HepG2 (cell line): ENCODE results near the gene ENO2. TPM values are rescaled to one million over a fixed set of nuclear protein-coding genes. Genes with fewer than 3 reads are reported as not detected.

ENCODE experiments used
- CBFB ChIP-seq: sonication (generic); formaldehyde crosslinking; IDR thresholded peaks from 2 replicates; pipeline ENCODE4 v1.4.0; 2020; ENCODE audit warnings: missing genetic modification reagents
- CCAR2 ChIP-seq: fragments of 200-400 bp; formaldehyde crosslinking; optimal IDR thresholded peaks from 2 replicates; pipeline ENCODE3; 2018; ENCODE audit warnings: low read depth, mild to moderate bottlenecking, low read length, moderate library complexity
- DNMT1 ChIP-seq: sonication (generic); formaldehyde crosslinking; IDR thresholded peaks from 2 replicates; pipeline ENCODE4 v1.5.1; 2020; ENCODE audit warnings: mild to moderate bottlenecking, missing genetic modification reagents
- DZIP1 ChIP-seq: sonication (generic); formaldehyde crosslinking; IDR thresholded peaks from 2 replicates; pipeline ENCODE4 v1.5.0; 2020; ENCODE audit warnings: mild to moderate bottlenecking, missing genetic modification reagents
- FOXA3 ChIP-seq: IDR thresholded peaks from 2 replicates; pipeline ENCODE4 v1.6.1; 2016; ENCODE audit warnings: missing genetic modification reagents, missing compliant biosample characterization
- HES4 ChIP-seq: sonication (generic); formaldehyde crosslinking; IDR thresholded peaks from 2 replicates; pipeline ENCODE4 v1.9.0; 2021; ENCODE audit warnings: mild to moderate bottlenecking, missing genetic modification reagents, borderline replicate concordance
- HOXA3 ChIP-seq: sonication (generic); formaldehyde crosslinking; IDR thresholded peaks from 2 replicates; pipeline ENCODE4 v1.5.0; 2020; ENCODE audit warnings: missing genetic modification reagents
- MED13 ChIP-seq: sonication (generic); formaldehyde crosslinking; IDR thresholded peaks from 2 replicates; pipeline ENCODE4 v1.5.0; 2020; ENCODE audit warnings: missing genetic modification reagents
- SMAD3 ChIP-seq: sonication (generic); formaldehyde crosslinking; IDR thresholded peaks from 2 replicates; pipeline ENCODE4 v1.4.0; 2020; ENCODE audit warnings: missing genetic modification reagents
- SUZ12 ChIP-seq: fragments of 150-350 bp; IDR thresholded peaks from 2 replicates; pipeline ENCODE4 v1.6.1; 2014; ENCODE audit warnings: low read depth, low read length
- THAP9 ChIP-seq: sonication (generic); formaldehyde crosslinking; IDR thresholded peaks from 2 replicates; pipeline ENCODE4; 2020; ENCODE audit warnings: missing genetic modification reagents, mild to moderate bottlenecking, borderline replicate concordance
- ZNF225 ChIP-seq: sonication (generic); formaldehyde crosslinking; IDR thresholded peaks from 2 replicates; pipeline ENCODE4 v1.4.0; 2020; ENCODE audit warnings: mild to moderate bottlenecking, missing genetic modification reagents
- ZNF572 ChIP-seq: sonication (generic); formaldehyde crosslinking; IDR thresholded peaks from 2 replicates; pipeline ENCODE4 v1.5.1; 2020; ENCODE audit warnings: mild to moderate bottlenecking, missing genetic modification reagents
- polyA plus RNA-seq, 8 experiments: library from polyadenylated mRNA; depleted of rRNA in 3 of 8; stranded (reverse) in 7 of 8; unstranded in 1 of 8; fragments of >200 nt; fragmentation: Illumina TruSeq in 4 of 8; extraction: Trizol in 4 of 8; gene quantifications; 2 replicates each; pipeline versions ENCODE4 v1.2.1 to v1.2.3, GENCODE V29; 2011 to 2016; ENCODE audit warnings: low read depth in 4 of 8, missing spikeins in 1 of 8, mixed read lengths in 1 of 8; ENCODE audit not compliant: insufficient read depth in 1 of 8
- total RNA-seq, 5 experiments: library from RNA; depleted of rRNA; stranded (reverse); fragments of >200 nt; fragmentation: Illumina TruSeq; extraction: Trizol; gene quantifications; 2 replicates each; pipeline ENCODE4 v1.2.3, GENCODE V29; 2016; ENCODE audit warnings: low read depth in 1 of 5
- TF ChIP-seq, protein P1 (sequence below): sonication (generic); formaldehyde crosslinking; IDR thresholded peaks from 2 replicates; pipeline ENCODE4 v1.4.0; 2020; ENCODE audit warnings: missing genetic modification reagents
- TF ChIP-seq, protein P2 (sequence below): sonication (generic); formaldehyde crosslinking; IDR thresholded peaks from 2 replicates; pipeline ENCODE4 v1.4.0; 2020; ENCODE audit warnings: missing genetic modification reagents, borderline replicate concordance

The ENO2 gene
- total and polyA plus RNA-seq, 2 of the 13 experiments (the other 11 are each of a cell fraction or from before 2014, with no cell fraction given), result 19.3 to 136 TPM

DNA sequence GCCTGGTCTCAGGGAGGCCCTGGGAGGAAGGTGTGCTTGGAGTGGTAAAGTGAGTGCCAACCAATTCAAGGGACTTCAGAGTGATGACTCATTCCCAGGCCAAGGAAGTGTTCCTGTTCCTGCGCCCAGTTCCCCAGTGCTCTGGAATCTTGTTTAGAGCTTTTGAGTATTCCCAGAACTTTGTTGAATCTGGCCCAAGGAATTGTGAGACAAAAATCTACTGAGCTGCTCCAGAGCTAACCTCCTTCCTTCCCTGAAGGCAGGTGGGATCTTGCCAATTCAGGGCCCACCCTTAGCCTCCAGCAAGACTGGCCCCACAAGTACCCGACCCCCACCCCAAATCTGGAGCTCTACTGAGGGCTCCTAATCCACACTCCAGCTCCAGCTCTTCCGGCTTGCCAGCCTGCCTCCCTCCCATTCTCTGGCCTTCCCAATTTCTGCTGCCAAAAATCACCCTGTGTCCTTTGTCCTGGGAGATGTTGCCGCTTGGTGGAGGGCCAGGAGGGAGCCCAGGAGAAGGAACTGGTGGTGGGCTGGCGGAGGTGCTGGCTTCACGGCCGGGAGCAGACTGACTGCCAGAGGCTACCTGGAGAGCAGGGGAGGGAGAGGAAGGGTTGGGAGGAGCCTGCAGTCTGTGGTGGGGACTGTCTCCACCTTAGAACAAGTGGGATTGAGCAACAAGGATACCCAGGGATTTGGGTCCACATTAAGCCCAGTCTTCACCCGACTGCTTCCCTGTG is 11.3 kb downstream of the ENO2 start (continued):
- TF ChIP-seq FOXA3, result no peak
- no peak for TF ChIP-seq DZIP1 (CRISPR knock-in tag)
- no peak for TF ChIP-seq ZNF225 (CRISPR knock-in tag)
- TF ChIP-seq ZNF572 (CRISPR knock-in tag), result no peak
- TF ChIP-seq SMAD3, result no peak
- TF ChIP-seq, protein P1, sequence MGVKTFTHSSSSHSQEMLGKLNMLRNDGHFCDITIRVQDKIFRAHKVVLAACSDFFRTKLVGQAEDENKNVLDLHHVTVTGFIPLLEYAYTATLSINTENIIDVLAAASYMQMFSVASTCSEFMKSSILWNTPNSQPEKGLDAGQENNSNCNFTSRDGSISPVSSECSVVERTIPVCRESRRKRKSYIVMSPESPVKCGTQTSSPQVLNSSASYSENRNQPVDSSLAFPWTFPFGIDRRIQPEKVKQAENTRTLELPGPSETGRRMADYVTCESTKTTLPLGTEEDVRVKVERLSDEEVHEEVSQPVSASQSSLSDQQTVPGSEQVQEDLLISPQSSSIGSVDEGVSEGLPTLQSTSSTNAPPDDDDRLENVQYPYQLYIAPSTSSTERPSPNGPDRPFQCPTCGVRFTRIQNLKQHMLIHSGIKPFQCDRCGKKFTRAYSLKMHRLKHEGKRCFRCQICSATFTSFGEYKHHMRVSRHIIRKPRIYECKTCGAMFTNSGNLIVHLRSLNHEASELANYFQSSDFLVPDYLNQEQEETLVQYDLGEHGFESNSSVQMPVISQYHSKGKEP (CRISPR knock-in tag), result no peak
- no peak for TF ChIP-seq HOXA3 (CRISPR knock-in tag)
- peak; percentile 19; the same call in 1 of the 2 replicates for TF ChIP-seq THAP9 (CRISPR knock-in tag)
- no peak for TF ChIP-seq CBFB
- no peak for TF ChIP-seq MED13
- no peak for TF ChIP-seq HES4 (CRISPR knock-in tag)
- TF ChIP-seq CCAR2, result no peak
- no peak for TF ChIP-seq DNMT1
- no peak for TF ChIP-seq SUZ12
- TF ChIP-seq, protein P2, sequence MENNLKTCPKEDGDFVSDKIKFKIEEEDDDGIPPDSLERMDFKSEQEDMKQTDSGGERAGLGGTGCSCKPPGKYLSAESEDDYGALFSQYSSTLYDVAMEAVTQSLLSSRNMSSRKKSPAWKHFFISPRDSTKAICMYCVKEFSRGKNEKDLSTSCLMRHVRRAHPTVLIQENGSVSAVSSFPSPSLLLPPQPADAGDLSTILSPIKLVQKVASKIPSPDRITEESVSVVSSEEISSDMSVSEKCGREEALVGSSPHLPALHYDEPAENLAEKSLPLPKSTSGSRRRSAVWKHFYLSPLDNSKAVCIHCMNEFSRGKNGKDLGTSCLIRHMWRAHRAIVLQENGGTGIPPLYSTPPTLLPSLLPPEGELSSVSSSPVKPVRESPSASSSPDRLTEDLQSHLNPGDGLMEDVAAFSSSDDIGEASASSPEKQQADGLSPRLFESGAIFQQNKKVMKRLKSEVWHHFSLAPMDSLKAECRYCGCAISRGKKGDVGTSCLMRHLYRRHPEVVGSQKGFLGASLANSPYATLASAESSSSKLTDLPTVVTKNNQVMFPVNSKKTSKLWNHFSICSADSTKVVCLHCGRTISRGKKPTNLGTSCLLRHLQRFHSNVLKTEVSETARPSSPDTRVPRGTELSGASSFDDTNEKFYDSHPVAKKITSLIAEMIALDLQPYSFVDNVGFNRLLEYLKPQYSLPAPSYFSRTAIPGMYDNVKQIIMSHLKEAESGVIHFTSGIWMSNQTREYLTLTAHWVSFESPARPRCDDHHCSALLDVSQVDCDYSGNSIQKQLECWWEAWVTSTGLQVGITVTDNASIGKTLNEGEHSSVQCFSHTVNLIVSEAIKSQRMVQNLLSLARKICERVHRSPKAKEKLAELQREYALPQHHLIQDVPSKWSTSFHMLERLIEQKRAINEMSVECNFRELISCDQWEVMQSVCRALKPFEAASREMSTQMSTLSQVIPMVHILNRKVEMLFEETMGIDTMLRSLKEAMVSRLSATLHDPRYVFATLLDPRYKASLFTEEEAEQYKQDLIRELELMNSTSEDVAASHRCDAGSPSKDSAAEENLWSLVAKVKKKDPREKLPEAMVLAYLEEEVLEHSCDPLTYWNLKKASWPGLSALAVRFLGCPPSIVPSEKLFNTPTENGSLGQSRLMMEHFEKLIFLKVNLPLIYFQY (CRISPR knock-in tag), result no peak
